Mesendoderm (in vitro differentiated cells): Measurements from ENCODE around the gene LIPG.
"Not testable (repeated sequence)": the region's sequence is repeated elsewhere in the genome, so short reads cannot be mapped to it uniquely, and the experiment has no call there.

Experiments
- DNase-seq: peaks from one replicate; pipeline ENCODE4 v3.0.0; 2013
- H2AK5ac ChIP-seq: 2 replicates; pipeline ENCODE4 v1.6.1; 2013; ENCODE audit warnings: low read length, inconsistent platforms
- H2BK120ac ChIP-seq: 2 replicates; pipeline ENCODE4 v1.6.1; 2013; ENCODE audit warnings: low read depth, mild to moderate bottlenecking, low read length, moderate library complexity, mixed read lengths
- H2BK15ac ChIP-seq: replicated peaks from 2 replicates; pipeline ENCODE4 v1.6.1; 2013; ENCODE audit warnings: low read depth, mild to moderate bottlenecking, moderate library complexity
- H2BK5ac ChIP-seq: 2 replicates; pipeline ENCODE4 v1.6.1; 2013; ENCODE audit warnings: low read length, inconsistent platforms
- H3K18ac ChIP-seq: 2 replicates; pipeline ENCODE4 v1.6.1; 2013; ENCODE audit warnings: mild to moderate bottlenecking, low read length, mixed read lengths
- H3K23ac ChIP-seq: one replicate; pipeline ENCODE4 v1.6.1; 2013; ENCODE audit warnings: low read length
- H3K27ac ChIP-seq: 2 replicates; pipeline ENCODE4 v1.5.1; 2013; ENCODE audit warnings: low read depth, mild to moderate bottlenecking, inconsistent platforms, low read length, moderate library complexity
- H3K27me3 ChIP-seq: 2 replicates; pipeline ENCODE4 v1.6.1; 2013; ENCODE audit warnings: low read length, control low read depth, mild to moderate bottlenecking, inconsistent platforms; ENCODE audit not compliant: insufficient read depth, poor library complexity
- H3K36me3 ChIP-seq: 2 replicates; pipeline ENCODE4 v1.6.1; 2013; ENCODE audit warnings: low read length, inconsistent platforms; ENCODE audit not compliant: control insufficient read depth, insufficient read depth
- H3K4ac ChIP-seq: one replicate; pipeline ENCODE4 v1.6.1; 2013; ENCODE audit warnings: low read depth, mild to moderate bottlenecking, low read length, moderate library complexity
- H3K4me1 ChIP-seq: 2 replicates; pipeline ENCODE4 v1.6.1; 2013; ENCODE audit warnings: low read depth, low read length, inconsistent platforms; ENCODE audit not compliant: control insufficient read depth
- H3K4me2 ChIP-seq: 2 replicates; pipeline ENCODE4 v1.6.1; 2013; ENCODE audit warnings: low read length
- H3K4me3 ChIP-seq: 2 replicates; pipeline ENCODE4 v1.5.1; 2013; ENCODE audit warnings: mild to moderate bottlenecking, low read length
- H3K56ac ChIP-seq: one replicate; pipeline ENCODE4 v1.6.1; 2013; ENCODE audit warnings: low read length
- H3K79me1 ChIP-seq: 2 replicates; pipeline ENCODE4 v1.6.1; 2013; ENCODE audit warnings: low read length, inconsistent platforms
- H3K79me2 ChIP-seq: 2 replicates; pipeline ENCODE4 v1.6.1; 2013; ENCODE audit warnings: mild to moderate bottlenecking, low read length; ENCODE audit not compliant: control insufficient read depth, insufficient read depth
- H3K9ac ChIP-seq: 2 replicates; pipeline ENCODE4 v1.6.1; 2013; ENCODE audit warnings: low read length, inconsistent platforms
- H4K5ac ChIP-seq: one replicate; pipeline ENCODE4 v1.6.1; 2013; ENCODE audit warnings: low read length
- H4K8ac ChIP-seq: one replicate; pipeline ENCODE4 v1.6.1; 2013; ENCODE audit warnings: low read depth, mild to moderate bottlenecking, control low read depth, low read length, moderate library complexity
- WGBS: extraction: QIAGEN DNeasy Blood & Tissue Kit; methylation state at CpG from one replicate; pipeline ENCODE4 v1.1.7; 2013; ENCODE audit warnings: low lambda C conversion rate, missing lambda C conversion rate; ENCODE audit not compliant: insufficient coverage; ENCODE audit errors: extremely low coverage; 5-methylcytosine and 5-hydroxymethylcytosine counted together

The LIPG gene

GRCh38 chr18:49555641-49556040 is 6.2 kb upstream of the LIPG start:
- Histone ChIP-seq H2BK5ac (no peak overlapping the region), H3K23ac (no peak overlapping the region), H3K4me3 (no peak overlapping the region), H2BK15ac (no peak overlapping the region), H3K56ac (no peak overlapping the region), H3K36me3 (no peaks in the 10 kb centered on the region), H3K18ac (no peak overlapping the region), H3K9ac (no peak overlapping the region), H3K79me1 (no peaks in the 10 kb centered on the region), H3K4ac (no peak overlapping the region), H3K27me3 (no peaks in the 10 kb centered on the region), H3K4me1 (no peaks in the 10 kb centered on the region), H4K5ac (no peak overlapping the region), H2AK5ac (peak overlapping the region; percentile 74), H2BK120ac (no peak overlapping the region), H3K4me2 (no peak overlapping the region), H3K27ac (no peak overlapping the region), H4K8ac (no peak overlapping the region), H3K79me2 (no peaks in the 10 kb centered on the region)
- DNase-seq, result no peak
- WGBS, result no CpG with 5 or more reads among the region's 4 CpGs

DNA sequence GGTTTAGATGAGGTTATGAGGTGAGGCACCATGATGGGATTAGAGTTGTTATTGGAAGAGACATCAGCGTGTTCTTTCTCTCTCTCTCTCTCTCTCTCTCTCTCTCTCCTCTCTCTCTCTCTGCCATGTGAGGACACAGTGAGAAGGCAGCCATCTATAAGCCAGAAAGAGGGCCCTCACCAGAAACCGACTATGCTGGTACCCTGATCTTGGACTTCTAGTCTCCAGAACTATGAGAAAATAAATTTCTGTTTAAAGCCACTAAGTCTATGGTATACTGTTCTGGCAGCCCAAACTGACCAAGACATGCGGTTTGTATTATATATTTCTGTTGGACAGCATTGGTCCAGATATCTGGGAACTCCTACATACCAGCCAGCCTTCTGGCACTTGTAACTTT is 3.5 kb upstream of the LIPG start:
- peaks cover 9% of the 10 kb centered on the region for H3K79me2 ChIP-seq
- H2BK15ac ChIP-seq, result no peak overlapping the region
- H3K27ac ChIP-seq, result no peak overlapping the region
- no peak overlapping the region for H4K5ac ChIP-seq
- H3K9ac ChIP-seq, result no peak overlapping the region
- H2BK120ac ChIP-seq, result no peak overlapping the region
- H2BK5ac ChIP-seq, result no peak overlapping the region
- no peak overlapping the region for H3K4me3 ChIP-seq
- no CpG with 5 or more reads among the region's 3 CpGs for WGBS
- H3K4me1 ChIP-seq, result peaks cover 4% of the 10 kb centered on the region
- H3K18ac ChIP-seq, result no peak overlapping the region
- H3K56ac ChIP-seq, result no peak overlapping the region
- H3K4ac ChIP-seq, result no peak overlapping the region
- no peak overlapping the region for H4K8ac ChIP-seq
- DNase-seq, result no peak
- H3K4me2 ChIP-seq, result no peak overlapping the region
- H3K36me3 ChIP-seq, result no peaks in the 10 kb centered on the region
- H3K27me3 ChIP-seq, result no peaks in the 10 kb centered on the region
- H3K23ac ChIP-seq, result no peak overlapping the region
- peaks cover 2% of the 10 kb centered on the region for H3K79me1 ChIP-seq
- H2AK5ac ChIP-seq, result no peak overlapping the region

DNA sequence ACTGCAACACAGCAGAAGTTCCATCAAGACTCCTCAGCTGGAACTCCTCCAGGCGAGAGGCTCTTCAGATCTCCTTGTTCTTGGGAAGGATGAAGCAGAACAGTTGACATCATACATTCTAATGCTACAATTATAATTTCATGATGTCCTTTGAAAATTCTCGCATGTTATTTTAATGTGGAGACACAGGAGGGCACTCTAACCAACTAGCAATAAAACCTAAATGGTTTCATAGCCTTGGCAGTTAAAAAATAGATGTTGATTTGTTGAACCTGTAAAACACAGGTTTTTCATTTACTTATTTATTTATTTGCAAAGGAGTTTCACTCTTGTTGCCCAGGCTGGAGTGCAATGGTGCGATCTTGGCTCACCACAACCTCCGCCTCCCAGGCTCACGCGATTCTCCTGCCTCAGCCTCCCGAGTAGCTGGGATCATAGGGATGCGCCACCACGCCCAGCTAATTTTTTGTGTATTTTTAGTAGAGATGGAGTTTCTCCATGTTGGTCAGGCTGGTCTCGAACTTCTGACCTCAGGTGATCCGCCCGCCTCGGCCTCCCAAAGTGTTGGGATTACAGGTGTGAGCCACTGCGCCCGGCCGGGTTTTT is 2.4 kb upstream of the LIPG start:
- H2BK120ac ChIP-seq, DNase-seq, H3K9ac ChIP-seq, H3K23ac ChIP-seq, H3K4me2 ChIP-seq, H3K56ac ChIP-seq, H3K4me1 ChIP-seq, H4K8ac ChIP-seq, H3K27ac ChIP-seq, H2AK5ac ChIP-seq, H4K5ac ChIP-seq, H3K27me3 ChIP-seq, H3K18ac ChIP-seq, H2BK5ac ChIP-seq, H3K79me1 ChIP-seq, H3K36me3 ChIP-seq, H2BK15ac ChIP-seq, H3K4ac ChIP-seq, H3K4me3 ChIP-seq: not testable (repeated sequence)
- H3K79me2 ChIP-seq, result peaks cover 12% of the 10 kb centered on the region
- WGBS, result no CpG with 5 or more reads among the region's 16 CpGs

DNA sequence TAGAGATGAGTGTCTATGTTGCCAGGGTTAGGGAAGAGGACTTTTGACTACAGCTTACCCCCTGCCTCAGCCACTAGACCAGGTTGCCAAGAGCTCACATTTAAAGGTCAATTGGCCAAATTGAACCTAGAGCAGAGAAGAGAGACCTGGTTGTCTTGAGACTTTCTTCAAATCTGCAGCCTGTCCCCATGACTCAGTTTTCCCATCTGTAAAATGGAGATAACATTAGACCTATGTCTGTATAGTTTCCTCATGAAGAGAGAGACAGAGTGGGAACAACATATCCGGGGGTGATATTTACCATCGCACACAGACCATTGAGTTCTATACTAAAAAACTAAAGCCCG is 1.6 kb upstream of the LIPG start:
- Histone ChIP-seq H3K56ac (peak overlapping the region; percentile 83), H2BK15ac (no peak overlapping the region), H2BK120ac (no peak overlapping the region), H3K4ac (no peak overlapping the region), H3K23ac (no peak overlapping the region), H3K79me1 (peaks cover 2% of the 10 kb centered on the region), H3K18ac (no peak overlapping the region), H2AK5ac (no peak overlapping the region), H3K27ac (no peak overlapping the region), H3K4me2 (peak overlapping the region; percentile 88), H3K79me2 (peaks cover 12% of the 10 kb centered on the region), H3K4me1 (peaks cover 10% of the 10 kb centered on the region), H3K4me3 (no peak overlapping the region), H4K5ac (no peak overlapping the region), H3K27me3 (no peaks in the 10 kb centered on the region), H3K9ac (peak overlapping the region; percentile 53), H3K36me3 (no peaks in the 10 kb centered on the region), H2BK5ac (no peak overlapping the region), H4K8ac (no peak overlapping the region)
- no peak for DNase-seq
- no CpG with 5 or more reads among the region's 3 CpGs for WGBS

DNA sequence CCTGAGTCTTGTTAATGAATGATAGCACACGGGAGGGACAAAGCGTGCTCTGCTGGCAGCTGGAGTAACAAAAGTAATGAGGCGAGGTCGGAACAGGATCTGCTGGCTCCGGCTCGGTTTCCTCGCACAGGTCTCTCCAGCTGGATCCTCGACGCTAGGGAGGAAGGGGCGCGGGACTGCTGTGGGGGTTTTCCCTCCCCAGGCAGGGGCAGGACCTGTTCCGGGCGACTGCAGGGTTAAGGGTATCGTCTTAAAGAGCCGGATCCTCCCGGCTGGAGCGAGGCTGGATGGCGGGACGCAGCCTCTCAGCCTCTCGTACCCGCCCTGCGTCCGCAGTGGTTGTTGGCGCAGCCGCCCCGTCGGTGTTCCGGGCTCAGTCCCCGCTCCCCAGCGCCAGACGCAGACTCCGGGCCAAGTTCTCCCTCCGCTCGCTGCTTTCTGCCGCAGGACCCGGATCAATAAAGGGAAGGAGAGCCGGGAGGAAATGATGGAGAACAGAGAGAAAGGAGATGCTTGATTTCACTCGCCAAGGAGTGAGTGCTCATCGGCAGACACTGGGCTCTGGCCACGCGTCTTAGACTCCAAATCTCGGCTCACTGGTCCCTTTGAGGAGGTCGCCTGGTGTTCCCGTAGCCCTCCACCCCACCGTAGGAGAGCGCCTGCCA is 1.1 kb upstream of the LIPG start:
- H2BK5ac ChIP-seq, result peak overlapping the region; percentile 25
- peak overlapping the region; percentile 88 for H3K4me2 ChIP-seq
- peak overlapping the region; percentile 53 for H3K9ac ChIP-seq
- H3K18ac ChIP-seq, result peak overlapping the region; percentile 93
- H3K79me2 ChIP-seq, result peaks cover 12% of the 10 kb centered on the region
- peak overlapping the region; percentile 83 for H3K56ac ChIP-seq
- H2AK5ac ChIP-seq, result no peak overlapping the region
- peak overlapping the region; percentile 32 for H3K23ac ChIP-seq
- peak overlapping the region; percentile 39 for H2BK120ac ChIP-seq
- peaks cover 10% of the 10 kb centered on the region for H3K4me1 ChIP-seq
- H4K5ac ChIP-seq, result no peak overlapping the region
- peak overlapping the region; percentile 92 for H3K4ac ChIP-seq
- H3K79me1 ChIP-seq, result peaks cover 2% of the 10 kb centered on the region
- H3K36me3 ChIP-seq, result no peaks in the 10 kb centered on the region
- DNase-seq, result peak; percentile 52
- H3K27ac ChIP-seq, result no peak overlapping the region
- no peak overlapping the region for H4K8ac ChIP-seq
- no CpG with 5 or more reads among the region's 46 CpGs for WGBS
- peak overlapping the region; percentile 36 for H3K4me3 ChIP-seq
- peak overlapping the region; percentile 22 for H2BK15ac ChIP-seq
- H3K27me3 ChIP-seq, result no peaks in the 10 kb centered on the region
